ENCODE data around the gene MSANTD2.

MSANTD2 gene

DNA sequence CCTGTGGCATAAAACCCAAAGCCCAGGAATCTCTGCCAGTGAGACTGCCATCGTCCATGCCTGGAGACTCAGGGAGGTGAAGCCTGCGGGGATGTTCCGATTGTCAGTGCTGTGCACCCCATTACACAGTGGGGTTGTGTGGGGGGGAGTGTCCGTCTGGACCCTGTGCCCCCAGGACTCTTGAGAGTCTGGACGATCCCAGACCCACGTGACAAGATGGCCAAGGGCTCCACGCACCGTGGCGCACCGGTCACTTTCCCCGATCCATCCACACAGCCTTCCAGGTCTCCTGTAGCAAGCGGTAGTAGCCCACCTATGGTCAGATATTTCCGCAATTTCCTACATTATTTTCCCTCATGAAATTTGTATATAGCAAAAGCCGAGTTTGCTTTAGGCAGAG lies 81.4 kb downstream of the MSANTD2 start:
- H3K27me3 Mint-ChIP-seq (ENCODE audit: low read depth), result peaks cover 94% of the 10 kb centered on the region
- H3K27ac Mint-ChIP-seq, result no peak overlapping the region
- H3K4me1 Mint-ChIP-seq, result peaks cover 22% of the 10 kb centered on the region
- H3K36me3 Mint-ChIP-seq (ENCODE audit: low read depth), result no peaks in the 10 kb centered on the region
- TF ChIP-seq, protein P1, sequence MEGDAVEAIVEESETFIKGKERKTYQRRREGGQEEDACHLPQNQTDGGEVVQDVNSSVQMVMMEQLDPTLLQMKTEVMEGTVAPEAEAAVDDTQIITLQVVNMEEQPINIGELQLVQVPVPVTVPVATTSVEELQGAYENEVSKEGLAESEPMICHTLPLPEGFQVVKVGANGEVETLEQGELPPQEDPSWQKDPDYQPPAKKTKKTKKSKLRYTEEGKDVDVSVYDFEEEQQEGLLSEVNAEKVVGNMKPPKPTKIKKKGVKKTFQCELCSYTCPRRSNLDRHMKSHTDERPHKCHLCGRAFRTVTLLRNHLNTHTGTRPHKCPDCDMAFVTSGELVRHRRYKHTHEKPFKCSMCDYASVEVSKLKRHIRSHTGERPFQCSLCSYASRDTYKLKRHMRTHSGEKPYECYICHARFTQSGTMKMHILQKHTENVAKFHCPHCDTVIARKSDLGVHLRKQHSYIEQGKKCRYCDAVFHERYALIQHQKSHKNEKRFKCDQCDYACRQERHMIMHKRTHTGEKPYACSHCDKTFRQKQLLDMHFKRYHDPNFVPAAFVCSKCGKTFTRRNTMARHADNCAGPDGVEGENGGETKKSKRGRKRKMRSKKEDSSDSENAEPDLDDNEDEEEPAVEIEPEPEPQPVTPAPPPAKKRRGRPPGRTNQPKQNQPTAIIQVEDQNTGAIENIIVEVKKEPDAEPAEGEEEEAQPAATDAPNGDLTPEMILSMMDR (IDR thresholded peaks at IDR 0.05; ENCODE audit: unreplicated experiment in 3 of 3), result no peak
- no peaks in the 10 kb centered on the region for H3K9me3 Mint-ChIP-seq
- H3K4me3 Mint-ChIP-seq, result peak overlapping the region; percentile 51 to 75 (median 60)

DNA sequence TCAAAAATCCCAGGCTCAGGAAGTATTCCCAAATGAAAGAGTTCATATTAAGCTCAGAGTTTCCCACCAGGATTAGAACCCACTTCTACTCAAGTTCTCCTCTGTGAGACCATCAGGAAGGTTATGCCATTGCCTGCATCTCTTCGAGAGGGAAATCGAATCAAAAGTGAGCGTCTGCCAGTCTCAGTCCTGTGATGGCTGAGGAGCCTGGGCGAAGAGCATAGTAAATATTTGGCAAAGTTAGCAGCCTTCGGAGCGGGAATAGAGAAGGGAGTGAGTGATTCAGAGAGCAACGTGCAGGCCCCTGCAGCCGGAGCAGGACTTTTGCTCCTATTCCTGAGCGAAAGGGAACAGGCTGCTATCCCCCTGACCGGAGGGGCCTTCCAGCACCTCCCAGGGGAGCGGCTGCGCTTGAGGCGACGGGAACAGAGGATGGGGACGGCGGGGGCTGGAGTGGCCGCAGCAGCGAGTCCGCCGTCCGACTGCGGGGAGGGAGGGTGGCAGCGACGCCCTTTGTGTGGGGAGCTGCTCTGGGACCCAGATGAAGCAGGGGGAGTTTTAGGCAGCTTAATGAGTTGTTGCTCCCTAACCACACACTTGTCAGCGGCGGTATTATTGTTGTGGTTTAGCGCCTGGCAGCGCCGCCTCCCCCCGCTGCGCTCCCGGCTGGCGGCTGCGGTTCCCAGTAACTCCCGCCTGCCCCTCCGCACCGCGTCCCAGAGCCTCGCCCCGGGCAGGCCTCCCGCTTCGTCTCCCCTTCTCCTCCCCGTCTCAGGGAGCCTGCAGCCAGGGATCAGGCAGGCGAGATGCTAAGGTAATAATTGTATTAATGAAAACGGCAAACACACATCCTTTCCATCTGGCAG lies 82.2 kb downstream of the MSANTD2 start:
- Mint-ChIP-seq H3K4me3 (peak overlapping the region; percentile 75 to 82 (median 77)), H3K4me1 (peaks cover 22% of the 10 kb centered on the region)
- TF ChIP-seq, protein P1 (IDR thresholded peaks at IDR 0.05; ENCODE audit: unreplicated experiment in 3 of 3), result no peak

DNA sequence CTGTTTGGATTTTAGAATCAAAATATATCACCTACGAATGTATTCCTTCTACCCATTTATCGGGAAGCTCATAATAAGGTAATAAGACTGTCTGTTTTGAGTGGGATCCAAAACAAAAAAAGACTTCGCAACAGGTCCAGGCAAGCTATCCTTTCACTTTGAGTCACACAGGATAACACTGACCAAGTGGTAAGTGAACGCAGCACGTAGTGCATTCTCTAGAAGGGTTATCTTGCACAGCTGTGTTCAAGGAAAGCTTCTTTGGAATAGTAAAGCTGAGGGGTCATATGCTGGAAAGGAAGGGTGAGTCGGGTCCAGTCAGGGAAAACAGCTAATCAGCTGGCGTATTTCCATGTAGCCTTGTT lies 82.8 kb downstream of the MSANTD2 start:
- H3K27ac Mint-ChIP-seq, result no peak overlapping the region

More for the DNA sequence above, 82.2 kb downstream of the MSANTD2 start:
- Mint-ChIP-seq H3K9me3 (no peaks in the 10 kb centered on the region), H3K27me3 (ENCODE audit: low read depth) (peaks cover 90% of the 10 kb centered on the region), H3K27ac (peak overlapping the region in 2 of 3 experiments; percentile 5 to 8), H3K36me3 (ENCODE audit: low read depth) (no peaks in the 10 kb centered on the region)

GRCh38 chr11:124716591-124716990 lies 83.6 kb downstream of the MSANTD2 start:
- no peak overlapping the region for H3K4me3 Mint-ChIP-seq
- no peak overlapping the region for H3K27ac Mint-ChIP-seq
- H3K36me3 Mint-ChIP-seq (ENCODE audit: low read depth), result no peaks in the 10 kb centered on the region
- H3K27me3 Mint-ChIP-seq (ENCODE audit: low read depth), result peaks cover 79% of the 10 kb centered on the region
- H3K9me3 Mint-ChIP-seq, result no peaks in the 10 kb centered on the region
- peaks cover 19% of the 10 kb centered on the region for H3K4me1 Mint-ChIP-seq
- TF ChIP-seq, protein P1 (IDR thresholded peaks at IDR 0.05; ENCODE audit: unreplicated experiment in 3 of 3), result no peak

More for the DNA sequence above, 82.8 kb downstream of the MSANTD2 start:
- TF ChIP-seq, protein P1 (IDR thresholded peaks at IDR 0.05; ENCODE audit: unreplicated experiment in 3 of 3), result no peak
- Mint-ChIP-seq H3K27me3 (ENCODE audit: low read depth) (peaks cover 84% of the 10 kb centered on the region), H3K9me3 (no peaks in the 10 kb centered on the region), H3K36me3 (ENCODE audit: low read depth) (no peaks in the 10 kb centered on the region), H3K4me1 (peaks cover 19% of the 10 kb centered on the region), H3K4me3 (peak overlapping the region; percentile 75 to 82 (median 77))
